HCT116 (cell line): ENCODE measurements around the gene EVI5L. TPM values are rescaled to one million over a fixed set of nuclear protein-coding genes. Genes with fewer than 3 reads are reported as not detected.

Experiments
- ATAC-seq: fragments of 200-7000 bp; cut with Tn5 transposase; 2 replicates; pipeline ENCODE4 v1.9.1; 2020; ENCODE audit warnings: mild to moderate bottlenecking, moderate library complexity
- BruUV-seq: library from RNA; stranded (reverse); fragments of 400-500 nt; replicated peaks from 2 replicates; lab custom pipeline; 2021; lab: Mats Ljungman, UMichigan
- CTCF ChIA-PET: fragments of 300-600 bp; sonication (Branson Sonifier 250); formaldehyde crosslinking; loops from one replicate; lab custom pipeline; 2021; ENCODE audit warnings: antibody characterized with exemption; lab: Charles Lee
- POLR2A ChIA-PET: fragments of 300-600, 350-600 bp; sonication (Branson Sonifier 250); formaldehyde crosslinking; loops from one replicate; lab custom pipeline; 2021; ENCODE audit warnings: antibody characterized with exemption; lab: Charles Lee
- RAD21 ChIA-PET, 2 experiments: fragments of 300-600 bp; sonication (Branson Sonifier 250); formaldehyde crosslinking; loops; one replicate each; lab custom pipeline; 2023; ENCODE audit warnings: low total read pairs in 2 of 2; ENCODE audit not compliant: uncharacterized antibody in 2 of 2, unreplicated experiment in 2 of 2, low non-redundant PET in 1 of 2; lab: Charles Lee
- DNase-seq: peaks from one replicate; pipeline ENCODE4 v3.0.0-alpha.2; 2010; ENCODE audit warnings: low read depth, low spot score
- H2AFZ ChIP-seq: fragments of 200-600 bp; shearing (Covaris generic), sonication (generic); 2 replicates; pipeline ENCODE4 v1.6.1; 2017; ENCODE audit warnings: low read depth, mixed run types, mixed read lengths, antibody characterized with exemption, low read length; ENCODE audit not compliant: poor library complexity, severe bottlenecking
- H3K27ac ChIP-seq: 2 replicates; pipeline ENCODE4 v1.5.1; 2012; ENCODE audit warnings: low read depth, low read length
- H3K27me3 ChIP-seq: fragments of 200-600 bp; sonication (generic); 2 replicates; pipeline ENCODE4 v1.6.1; 2016; ENCODE audit warnings: mixed run types, low read length, mixed read lengths; ENCODE audit not compliant: insufficient read depth
- H3K36me3 ChIP-seq, 2 experiments: fragments of 200-500 bp in 1 of 2; fragments of 200-600 bp in 1 of 2; sonication (Bioruptor generic) in 1 of 2; sonication (generic) in 1 of 2; 2 replicates each; pipeline versions ENCODE4 v1.5.1 to v1.6.1; 2014 to 2016; ENCODE audit warnings: low read length in 2 of 2, inconsistent platforms in 1 of 2, mixed read lengths in 1 of 2, mixed run types in 1 of 2; ENCODE audit not compliant: insufficient read depth in 2 of 2, control insufficient read depth in 1 of 2
- H3K4me1 ChIP-seq, 2 experiments: fragments of 200-600 bp in 1 of 2; sonication (generic) in 1 of 2; 2 replicates each; pipeline versions ENCODE4 v1.5.1 to v1.6.1; 2012 to 2017; ENCODE audit warnings: low read length in 2 of 2, inconsistent platforms in 1 of 2, mild to moderate bottlenecking in 1 of 2, mixed read lengths in 1 of 2, mixed run types in 1 of 2, moderate library complexity in 1 of 2; ENCODE audit not compliant: insufficient read depth in 2 of 2, control insufficient read depth in 1 of 2
- H3K4me2 ChIP-seq: fragments of 200-600 bp; sonication (generic); 2 replicates; pipeline ENCODE4 v1.6.1; 2017; ENCODE audit warnings: mixed run types, low read length, mixed read lengths
- H3K4me3 ChIP-seq, 2 experiments: fragments of 200-600 bp in 1 of 2; sonication (generic) in 1 of 2; replicated peaks in 1 of 2; 2 replicates each; pipeline ENCODE4 v1.5.1; 2011 to 2016; ENCODE audit warnings: low read length in 2 of 2, control low read depth in 1 of 2, low read depth in 1 of 2, mild to moderate bottlenecking in 1 of 2, mixed read lengths in 1 of 2, mixed run types in 1 of 2
- H3K79me2 ChIP-seq: fragments of 200-600 bp; sonication (generic); 2 replicates; pipeline ENCODE4 v1.6.1; 2017; ENCODE audit warnings: mild to moderate bottlenecking, mixed run types, low read length, moderate library complexity, mixed read lengths; ENCODE audit not compliant: insufficient read depth
- H3K9ac ChIP-seq: fragments of 200-600 bp; sonication (generic); 2 replicates; pipeline ENCODE4 v1.6.1; 2016; ENCODE audit warnings: low read length, mixed read lengths
- H3K9me2 ChIP-seq: fragments of 200-600 bp; sonication (generic), shearing (Covaris generic); 2 replicates; pipeline ENCODE4 v1.6.1; 2017; ENCODE audit warnings: mixed run types, mild to moderate bottlenecking, moderate library complexity; ENCODE audit not compliant: insufficient read depth
- H3K9me3 ChIP-seq, 2 experiments: fragments of 200-500 bp in 1 of 2; fragments of 200-600 bp in 1 of 2; sonication (Bioruptor generic) in 1 of 2; sonication (generic) in 1 of 2; 2 replicates each; pipeline ENCODE4 v1.6.1; 2014 to 2017; ENCODE audit warnings: low read length in 2 of 2, mixed read lengths in 2 of 2, inconsistent platforms in 1 of 2, low read depth in 1 of 2, mild to moderate bottlenecking in 1 of 2, mixed run types in 1 of 2, moderate library complexity in 1 of 2; ENCODE audit not compliant: control insufficient read depth in 1 of 2, insufficient read depth in 1 of 2
- H4K20me1 ChIP-seq: fragments of 200-600 bp; sonication (generic), shearing (Covaris generic); 2 replicates; pipeline ENCODE4 v1.6.1; 2017; ENCODE audit warnings: mixed run types, mild to moderate bottlenecking, moderate library complexity; ENCODE audit not compliant: insufficient read depth
- ATF3 ChIP-seq: IDR thresholded peaks from 2 replicates; pipeline ENCODE4 v1.6.1; 2012
- CEBPB ChIP-seq: IDR thresholded peaks from 2 replicates; pipeline ENCODE4 v1.6.1; 2012; ENCODE audit warnings: low read depth
- EGR1 ChIP-seq: IDR thresholded peaks from 2 replicates; pipeline ENCODE4 v1.6.1; 2012; ENCODE audit warnings: low read depth
- ELF1 ChIP-seq: IDR thresholded peaks from 2 replicates; pipeline ENCODE4 v1.6.1; 2012; ENCODE audit warnings: low read depth, borderline replicate concordance
- JUND ChIP-seq: IDR thresholded peaks from 2 replicates; pipeline ENCODE4 v1.6.1; 2012
- POLR2AphosphoS5 ChIP-seq: IDR thresholded peaks from 2 replicates; pipeline ENCODE4 v1.6.1; 2011; ENCODE audit warnings: mild to moderate bottlenecking, low read depth, low read length, moderate library complexity
- SRF ChIP-seq: IDR thresholded peaks from 2 replicates; pipeline ENCODE4 v1.6.1; 2012; ENCODE audit warnings: low read depth
- ZFX ChIP-seq: fragments of 450-650 bp; IDR thresholded peaks from 2 replicates; pipeline ENCODE4 v1.6.1; 2017
- intact Hi-C: fragments of 100-400 bp; cut with micrococcal nuclease; formaldehyde crosslinking; loops from 2 replicates; pipeline ENCODE4 v1.10.0; 2022
- total RNA-seq: library from RNA; stranded (reverse); gene quantifications from one replicate; pipeline ENCODE4 v1.2.1, GENCODE V29; 2021; ENCODE audit not compliant: unreplicated experiment

The EVI5L gene
- total RNA-seq, 1 experiment from 2014 or later, result 15.0 TPM

- peak overlapping the region; percentile 76 for H3K27ac ChIP-seq
- H3K4me2 ChIP-seq, result peak overlapping the region; percentile 95
- H3K9me2 ChIP-seq, result no peaks in the 10 kb centered on the region
- no peaks in the 10 kb centered on the region for H3K27me3 ChIP-seq
- ATAC-seq (no peak), DNase-seq (no peak)
- ChIA-PET RAD21 (no interaction called here), POLR2A (interaction anchor here (0.7 to 3.0 kb wide), 6 partner anchors 12 to 35 kb away, joined by 3 to 10 read pairs (median 4); partner anchors contain the start of genes MAP2K7 and SNAPC2), CTCF (interaction anchor here (0.9 to 4.0 kb wide), 3 partner anchors 12 to 18 kb away, joined by 4 to 14 read pairs (median 6); partner anchors contain the start of gene MAP2K7)
- no peaks in the 10 kb centered on the region for H4K20me1 ChIP-seq
- H2AFZ ChIP-seq, result no peak overlapping the region
- H3K9me3 ChIP-seq, result no peaks in the 10 kb centered on the region
- peaks cover 13 to 42% of the 10 kb centered on the region in 2 experiments; a peak in 3 of 4 replicates for H3K4me1 ChIP-seq
- no peaks in the 10 kb centered on the region for H3K36me3 ChIP-seq
- peak overlapping the region; percentile 97 for H3K9ac ChIP-seq
- H3K79me2 ChIP-seq, result peaks cover 34% of the 10 kb centered on the region
- peak overlapping the region; percentile 81 to 94 for H3K4me3 ChIP-seq
- no TSS peak for BruUV-seq
- intact Hi-C loops, result loop anchor here (2.0 kb wide), 1 partner anchor 15 kb away; the partner anchor contains the start of gene MAP2K7
- TF ChIP-seq SRF (no peak), ATF3 (no peak), ZFX (no peak), JUND (no peak), CEBPB (no peak), POLR2AphosphoS5 (no peak)
Observed at GRCh38 chr19:7887408-7888144, 57.6 kb downstream of the EVI5L start.

GRCh38 chr19:7888145-7888825, 58.3 kb downstream of the EVI5L start, which contains the start of gene LRRC8E:
Gene LRRC8E (plus strand): TSS chr19:7888510. CDS start chr19:7895604, 7,094 bp downstream.
- CTCF ChIA-PET, result interaction anchor here (0.9 to 4.0 kb wide), 3 partner anchors 13 to 19 kb away, joined by 4 to 14 read pairs (median 6); partner anchors contain the start of gene MAP2K7
- Histone ChIP-seq H3K4me3 (peak within 1 kb of the TSS; percentile 81 to 94), H3K4me1 (peaks cover 13 to 42% of the 10 kb centered on the region in 2 experiments; a peak in 3 of 4 replicates), H2AFZ (no peak within 1 kb of the TSS), H3K9me2 (no peaks in the 10 kb centered on the region), H3K79me2 (peaks cover 36% of the 10 kb centered on the region), H3K27ac (peak within 1 kb of the TSS; percentile 76), H3K27me3 (no peaks in the 10 kb centered on the region), H4K20me1 (no peaks in the 10 kb centered on the region), H3K9me3 (no peaks in the 10 kb centered on the region), H3K4me2 (peak within 1 kb of the TSS; percentile 95), H3K36me3 (no peaks in the 10 kb centered on the region), H3K9ac (peak within 1 kb of the TSS; percentile 97)
- no peak for DNase-seq
- TF ChIP-seq EGR1 (peak; percentile 64; the same call in 1 of the 2 replicates), POLR2AphosphoS5 (peak; percentile 95), ZFX (peak; percentile 79; the same call in 1 of the 2 replicates), CEBPB (no peak), ELF1 (no peak)
- intact Hi-C loops, result loop anchor here (2.0 kb wide), 1 partner anchor 15 kb away; the partner anchor contains the start of gene MAP2K7
- RAD21 ChIA-PET, result no interaction called here
- BruUV-seq, result no TSS peak
- POLR2A ChIA-PET, result interaction anchor here (1.0 to 3.0 kb wide), 5 partner anchors 12 to 32 kb away, joined by 3 to 10 read pairs (median 4); partner anchors contain the start of genes MAP2K7 and SNAPC2
- ATAC-seq, result peak; percentile 98
